ENCODE measurements around the gene ANKRD9.

- TF ChIP-seq POLR2A (IDR thresholded peaks at IDR 0.05), result no peak
- TF ChIP-seq CTCF (IDR thresholded peaks at IDR 0.05), result no peak
- TF ChIP-seq EP300 (IDR thresholded peaks at IDR 0.05), result no peak
These were observed 35.3 kb upstream of the ANKRD9 start for GRCh38 chr14:102544747-102545460.

All from ovary (tissue), 3 donors.